ENCODE results near the gene TNIK.
"Not testable (repeated sequence)": the region's sequence is repeated elsewhere in the genome, so short reads cannot be mapped to it uniquely, and the experiment has no call there.

The TNIK gene

GRCh38 chr3:171255236-171255806 lies 204.9 kb downstream of the TNIK start:
- peak overlapping the region in 12 of 21 experiments; percentile 11 to 87 (median 54) for H3K27ac ChIP-seq
- H3K4me3 ChIP-seq: no peak overlapping the region

DNA sequence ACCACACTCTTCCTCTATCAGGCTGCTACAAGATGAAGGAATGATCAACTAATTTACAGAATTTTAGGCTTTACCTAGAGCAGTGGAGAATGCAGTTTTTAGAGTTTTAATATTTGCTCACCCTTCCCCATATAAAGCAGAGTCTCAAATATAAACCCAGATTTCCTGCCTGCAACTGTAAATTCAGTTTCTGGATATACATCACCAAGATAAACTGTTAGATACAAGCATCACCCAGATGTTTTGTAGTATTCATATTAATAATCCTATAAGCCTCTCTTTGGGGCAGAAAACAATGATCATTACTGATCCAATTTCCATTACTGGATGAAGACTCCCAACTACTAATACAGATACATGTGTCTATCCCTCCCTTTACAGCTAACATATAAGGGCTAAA lies 205.9 kb downstream of the TNIK start:
- H3K4me3 ChIP-seq: no peak overlapping the region
- H3K27ac ChIP-seq: peak overlapping the region in 8 of 21 experiments; percentile 34 to 87 (median 65)

DNA sequence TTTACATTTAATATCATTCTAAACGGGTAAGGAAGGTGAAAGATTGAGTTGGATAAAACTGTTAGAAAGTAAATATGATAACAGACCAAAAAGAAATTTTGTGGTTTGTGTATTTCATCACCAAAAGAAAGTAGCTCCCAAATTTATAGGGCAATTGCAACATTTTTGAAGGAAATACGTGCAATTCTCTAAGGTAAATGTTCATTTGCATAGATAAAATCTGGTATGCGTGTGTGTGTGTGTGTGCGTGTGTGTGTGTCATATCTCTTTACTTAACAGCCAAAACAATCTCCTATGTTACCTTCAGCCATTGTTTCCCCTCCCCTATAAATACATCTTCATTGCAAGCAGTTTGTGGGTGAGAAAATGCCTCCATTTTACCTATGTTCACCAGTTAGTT lies 208.4 kb downstream of the TNIK start:
- Histone ChIP-seq H3K27ac (no peak overlapping the region), H3K4me3 (no peak overlapping the region)

DNA sequence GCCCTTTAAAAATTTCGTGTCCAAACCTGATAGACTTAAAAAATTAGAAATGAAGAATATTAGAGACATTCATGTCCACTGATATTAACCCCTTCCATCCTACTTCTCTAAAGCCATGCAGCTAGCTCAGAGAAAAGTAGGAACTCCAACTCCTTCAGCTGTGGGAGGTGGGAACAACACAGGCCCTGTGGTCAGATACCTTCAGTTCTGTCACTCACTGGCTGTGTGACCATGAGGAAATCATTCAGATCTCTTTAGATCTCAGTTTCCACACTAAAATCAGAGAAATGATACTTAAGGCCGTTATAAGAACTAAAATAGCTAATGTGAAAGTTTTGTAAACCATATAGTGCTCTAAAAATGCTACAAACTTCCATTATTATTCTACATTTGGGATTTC lies 209.8 kb downstream of the TNIK start:
- peak overlapping the region in 1 of 21 experiments; percentile 20 for H3K27ac ChIP-seq

GRCh38 chr3:171249245-171249644 lies 211.0 kb downstream of the TNIK start:
- H3K4me3 ChIP-seq: no peak overlapping the region
- H3K27ac ChIP-seq: peak overlapping the region in 1 of 21 experiments; percentile 76

More for the DNA sequence above, 209.8 kb downstream of the TNIK start:
- H3K4me3 ChIP-seq: no peak overlapping the region

GRCh38 chr3:171248426-171249111 lies 211.6 kb downstream of the TNIK start:
- peak overlapping the region in 3 of 21 experiments; percentile 3 to 76 (median 19) for H3K27ac ChIP-seq
- H3K4me3 ChIP-seq: no peak overlapping the region

DNA sequence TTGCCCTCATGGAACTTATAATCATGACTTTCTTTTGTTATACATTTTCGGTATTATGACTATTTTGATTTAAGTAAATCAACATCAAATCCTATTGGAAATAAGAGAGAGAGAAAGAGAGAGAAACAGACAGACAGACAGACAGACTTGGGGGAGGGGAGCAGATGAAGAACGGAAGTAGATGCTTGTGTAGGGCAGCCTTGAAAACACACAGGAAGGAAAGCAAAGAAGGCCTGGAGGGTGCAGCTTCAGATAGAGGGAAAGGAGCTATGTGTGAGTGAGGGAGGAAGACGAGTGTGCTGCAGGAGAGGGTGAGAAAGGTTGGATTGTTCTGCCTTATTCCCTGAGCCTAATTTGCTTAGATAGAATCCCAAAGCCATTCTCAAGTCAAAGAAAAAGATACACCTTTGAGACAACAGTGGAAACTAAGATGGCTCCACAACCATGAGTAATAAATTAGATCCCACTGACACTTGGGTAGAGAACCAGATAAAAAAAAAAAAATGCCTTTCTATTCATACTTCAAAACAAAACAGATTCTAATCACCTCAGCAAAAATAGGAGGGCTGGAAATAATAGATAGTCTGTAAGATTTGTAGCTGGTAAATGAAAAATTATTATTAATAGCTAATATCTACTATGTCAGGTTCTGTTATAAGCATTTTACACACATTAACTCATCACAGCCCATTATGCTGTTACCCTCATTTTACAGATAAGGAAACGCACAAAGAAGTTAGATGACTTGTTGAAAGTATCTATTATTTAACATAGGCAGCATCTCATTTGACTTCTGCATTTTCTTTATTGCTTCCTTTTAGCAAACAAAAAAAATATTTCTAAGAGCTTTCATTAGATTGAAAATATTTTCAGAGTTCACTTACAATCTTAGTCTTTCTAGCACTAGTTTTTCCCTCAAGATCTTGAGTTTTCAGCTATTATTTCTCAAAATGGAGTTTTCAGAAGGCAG lies 214.1 kb downstream of the TNIK start:
- H3K27ac ChIP-seq: no peak overlapping the region
- no peak overlapping the region for H3K4me3 ChIP-seq

- no peak overlapping the region for H3K27ac ChIP-seq
- H3K4me3 ChIP-seq: no peak overlapping the region
Measured at GRCh38 chr3:171242951-171243350, 217.3 kb downstream of the TNIK start.

GRCh38 chr3:171242170-171242569 lies 218.0 kb downstream of the TNIK start:
- H3K4me3 ChIP-seq: no peak overlapping the region
- no peak overlapping the region for H3K27ac ChIP-seq

GRCh38 chr3:171241655-171242054 lies 218.6 kb downstream of the TNIK start:
- H3K4me3 ChIP-seq, H3K27ac ChIP-seq: not testable (repeated sequence)

- H3K4me3 ChIP-seq: no peak overlapping the region
- no peak overlapping the region for H3K27ac ChIP-seq
Measured at GRCh38 chr3:171240504-171240835, 219.7 kb downstream of the TNIK start.

DNA sequence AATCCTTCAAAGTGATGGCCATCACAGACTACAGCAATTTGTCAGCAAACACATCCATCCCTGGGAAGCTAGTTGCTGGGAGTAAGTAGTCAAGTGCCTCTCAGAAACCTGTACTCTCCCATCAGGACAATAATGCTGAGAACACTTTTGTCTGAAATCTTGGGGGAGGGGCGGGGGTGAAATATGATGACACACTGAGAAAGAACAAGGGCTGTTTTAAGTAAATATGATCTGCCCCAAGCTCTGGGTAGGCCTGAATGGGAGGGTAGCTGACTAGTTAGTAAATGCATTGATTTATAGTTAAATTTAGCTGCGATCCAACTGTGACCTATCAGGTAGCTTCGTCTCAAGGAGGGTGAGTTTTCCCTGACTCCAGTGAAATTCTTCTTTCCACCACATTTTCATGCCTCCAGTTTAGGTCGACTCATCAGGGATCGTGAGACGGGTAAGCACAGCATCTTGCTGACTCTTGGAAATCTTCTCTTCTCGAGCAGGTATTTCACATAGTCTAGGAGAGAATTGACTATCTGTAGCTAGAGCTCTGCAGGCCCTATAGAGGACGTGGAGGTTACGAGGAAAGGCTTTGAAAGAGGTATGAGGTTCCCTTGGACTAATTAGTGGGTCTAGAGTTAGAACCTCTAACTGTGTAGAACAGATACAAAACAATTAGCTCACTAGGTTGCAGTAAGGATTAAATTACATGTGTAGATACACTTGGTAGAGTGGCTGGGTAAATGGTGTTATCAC lies 220.3 kb downstream of the TNIK start:
- Histone ChIP-seq H3K4me3 (no peak overlapping the region), H3K27ac (no peak overlapping the region)

DNA sequence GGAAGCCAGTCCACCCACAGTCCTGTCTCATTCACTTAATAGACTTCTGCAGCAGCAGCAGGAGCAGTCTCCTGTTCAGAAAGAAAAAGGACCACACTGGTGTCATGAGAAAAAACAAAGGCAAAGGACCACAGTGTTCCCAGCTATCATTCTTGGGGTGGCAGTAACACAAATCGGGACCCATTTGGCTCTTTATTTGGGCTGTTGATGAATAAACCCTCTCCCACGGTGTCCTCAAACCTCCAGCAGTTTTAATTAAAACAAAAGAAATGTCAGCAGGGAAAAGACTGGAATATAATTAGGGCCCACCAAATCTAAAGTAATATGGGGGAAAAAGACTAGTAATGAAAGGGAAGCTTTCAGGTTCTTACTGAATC lies 223.2 kb downstream of the TNIK start:
- Histone ChIP-seq H3K4me3 (no peak overlapping the region), H3K27ac (no peak overlapping the region)

GRCh38 chr3:171236265-171237008 lies 223.8 kb downstream of the TNIK start:
- no peak overlapping the region for H3K4me3 ChIP-seq
- H3K27ac ChIP-seq: no peak overlapping the region

- no peak overlapping the region for H3K4me3 ChIP-seq
- H3K27ac ChIP-seq: no peak overlapping the region
Measured at GRCh38 chr3:171234298-171235010, 225.8 kb downstream of the TNIK start.

- H3K27ac ChIP-seq: no peak overlapping the region
- H3K4me3 ChIP-seq: no peak overlapping the region
Measured at GRCh38 chr3:171231361-171231760, 228.8 kb downstream of the TNIK start.

DNA sequence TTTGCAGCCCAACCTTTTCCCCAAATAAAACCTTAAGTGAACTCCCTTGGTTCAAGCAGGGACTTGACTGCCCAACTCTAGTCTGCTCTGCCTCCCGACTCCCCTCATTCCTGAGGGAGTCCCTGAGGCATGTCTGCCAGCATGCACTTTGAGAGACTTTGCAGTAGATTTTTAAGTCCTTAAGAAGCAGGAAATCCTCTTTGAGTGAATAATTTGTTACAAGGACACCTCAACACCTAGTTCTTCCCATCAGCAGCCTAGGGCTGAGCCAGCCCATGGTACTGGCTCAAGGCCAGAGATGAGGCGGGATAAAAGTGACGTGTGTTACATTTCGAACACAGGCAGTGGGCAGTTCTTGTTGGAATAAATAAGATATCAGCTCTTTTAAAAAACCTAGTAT lies 229.3 kb downstream of the TNIK start:
- Histone ChIP-seq H3K27ac (no peak overlapping the region), H3K4me3 (no peak overlapping the region)

DNA sequence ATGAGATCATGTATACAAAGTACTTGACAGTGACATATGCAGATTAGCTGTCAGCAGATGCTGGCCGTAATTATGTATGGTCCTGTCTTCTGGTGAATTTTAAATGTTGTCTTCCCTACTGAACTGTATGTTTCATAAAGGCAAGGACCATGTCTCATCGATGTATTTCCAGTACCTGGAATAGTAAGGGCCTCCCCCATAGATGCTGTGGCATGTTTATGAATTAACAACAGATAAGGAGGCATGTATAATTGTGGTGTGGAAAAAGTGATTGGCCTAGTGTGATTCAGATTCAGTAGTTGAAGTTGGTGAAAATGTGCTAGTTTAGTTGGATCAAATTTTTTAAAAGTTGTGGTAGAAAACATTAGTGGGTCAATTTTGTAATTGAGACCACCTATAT lies 231.0 kb downstream of the TNIK start:
- Histone ChIP-seq H3K4me3 (no peak overlapping the region), H3K27ac (no peak overlapping the region)

GRCh38 chr3:171228240-171228639 lies 232.0 kb downstream of the TNIK start:
- Histone ChIP-seq H3K27ac (no peak overlapping the region), H3K4me3 (no peak overlapping the region)

Data from skin epidermis (tissue), 12 donors.